ENCODE measurements around the gene RAP1GAP2. TPM values are rescaled to one million over a fixed set of nuclear protein-coding genes. Genes with fewer than 3 reads are reported as not detected.
"Not testable (repeated sequence)": the region's sequence is repeated elsewhere in the genome, so short reads cannot be mapped to it uniquely, and the experiment has no call there.

The RAP1GAP2 gene
- 10.4 TPM for total RNA-seq
- long read RNA-seq, full-length matches to known transcripts = 7 of 13 reads
- long read RNA-seq, partial matches to known transcripts = 2 of 13 reads
- long read RNA-seq, other reads (novel, unspliced or antisense) = 4 of 13 reads

GRCh38 chr17:2796164-2797125 lies at the start of gene RAP1GAP2:
RAP1GAP2 (plus strand) TSS chr17:2796438; CDS start chr17:2796528, 90 bp downstream.
- DNase-seq (ENCODE audit: low spot score) = no peak

GRCh38 chr17:2749058-2749783 lies 47.0 kb upstream of the RAP1GAP2 start, which contains the start of gene CCDC92B:
CCDC92B (minus strand) TSS chr17:2749652; CDS start chr17:2735145, 14,507 bp downstream.
- DNase-seq (ENCODE audit: low spot score) = no peak

- DNase-seq (ENCODE audit: low spot score) = peak; percentile 92
These were observed 46.5 kb upstream of the RAP1GAP2 start for GRCh38 chr17:2749784-2750181.

- DNase-seq (ENCODE audit: low spot score) = no peak
These were observed 45.5 kb upstream of the RAP1GAP2 start for GRCh38 chr17:2750721-2751120.

- DNase-seq (ENCODE audit: low spot score) = no peak
These were observed 44.7 kb upstream of the RAP1GAP2 start for GRCh38 chr17:2751491-2751890.

GRCh38 chr17:2755891-2756724 lies 40.1 kb upstream of the RAP1GAP2 start:
- no peak for DNase-seq (ENCODE audit: low spot score)

GRCh38 chr17:2758870-2759269 lies 37.4 kb upstream of the RAP1GAP2 start:
- DNase-seq (ENCODE audit: low spot score) = no peak

- DNase-seq (ENCODE audit: low spot score) = no peak
These were observed 26.1 kb upstream of the RAP1GAP2 start for GRCh38 chr17:2770129-2770528.

- no peak for DNase-seq (ENCODE audit: low spot score)
These were observed 21.0 kb upstream of the RAP1GAP2 start for GRCh38 chr17:2775206-2775605.

- DNase-seq (ENCODE audit: low spot score) = no peak
These were observed 19.5 kb upstream of the RAP1GAP2 start for GRCh38 chr17:2776589-2777241.

- no peak for DNase-seq (ENCODE audit: low spot score)
These were observed 18.9 kb upstream of the RAP1GAP2 start for GRCh38 chr17:2777242-2777867.

- DNase-seq (ENCODE audit: low spot score) = no peak
These were observed 17.7 kb upstream of the RAP1GAP2 start for GRCh38 chr17:2778489-2778888.

GRCh38 chr17:2779545-2779944 lies 16.7 kb upstream of the RAP1GAP2 start:
- no peak for DNase-seq (ENCODE audit: low spot score)

GRCh38 chr17:2780256-2780655 lies 16.0 kb upstream of the RAP1GAP2 start:
- DNase-seq (ENCODE audit: low spot score) = no peak

GRCh38 chr17:2780931-2781454 lies 15.2 kb upstream of the RAP1GAP2 start:
- DNase-seq (ENCODE audit: low spot score) = no peak

- not testable (repeated sequence) for DNase-seq (ENCODE audit: low spot score)
These were observed 14.6 kb upstream of the RAP1GAP2 start for GRCh38 chr17:2781598-2781997.

GRCh38 chr17:2782055-2782454 lies 14.2 kb upstream of the RAP1GAP2 start:
- DNase-seq (ENCODE audit: low spot score) = no peak

GRCh38 chr17:2783310-2784030 lies 12.8 kb upstream of the RAP1GAP2 start:
- DNase-seq (ENCODE audit: low spot score) = no peak

- no peak for DNase-seq (ENCODE audit: low spot score)
These were observed 11.4 kb upstream of the RAP1GAP2 start for GRCh38 chr17:2784864-2785263.

Measured in mesenteric fat pad (tissue), 1 donor.